Vagina (tissue), 2 donors: ENCODE measurements around the gene ALKBH5.

ENCODE experiments used
- POLR2A ChIP-seq, 2 donors: fragments of 450-650 bp; IDR thresholded peaks; one replicate each; pipeline ENCODE4 v1.6.1; 2017; ENCODE audit warnings: antibody characterized with exemption in 2 of 2, mild to moderate bottlenecking in 2 of 2, moderate library complexity in 2 of 2
- POLR2AphosphoS5 ChIP-seq, 2 donors: sonication (generic); formaldehyde crosslinking; IDR thresholded peaks; one replicate each; pipeline ENCODE4 v1.9.0; 2017; ENCODE audit warnings: antibody characterized with exemption in 2 of 2, mild to moderate bottlenecking in 2 of 2, low read depth in 1 of 2; ENCODE audit not compliant: insufficient read depth in 1 of 2
- TF ChIP-seq, protein P1 (sequence below), 3 experiments: fragments of 450-650 bp in 2 of 3; fragments of 200-600 bp in 1 of 3; sonication (generic) in 1 of 3; IDR thresholded peaks; one replicate each; pipeline ENCODE4 v1.5.1; 2017 to 2019; ENCODE audit warnings: antibody characterized with exemption in 3 of 3, mild to moderate bottlenecking in 2 of 3, moderate library complexity in 2 of 3

DNA sequence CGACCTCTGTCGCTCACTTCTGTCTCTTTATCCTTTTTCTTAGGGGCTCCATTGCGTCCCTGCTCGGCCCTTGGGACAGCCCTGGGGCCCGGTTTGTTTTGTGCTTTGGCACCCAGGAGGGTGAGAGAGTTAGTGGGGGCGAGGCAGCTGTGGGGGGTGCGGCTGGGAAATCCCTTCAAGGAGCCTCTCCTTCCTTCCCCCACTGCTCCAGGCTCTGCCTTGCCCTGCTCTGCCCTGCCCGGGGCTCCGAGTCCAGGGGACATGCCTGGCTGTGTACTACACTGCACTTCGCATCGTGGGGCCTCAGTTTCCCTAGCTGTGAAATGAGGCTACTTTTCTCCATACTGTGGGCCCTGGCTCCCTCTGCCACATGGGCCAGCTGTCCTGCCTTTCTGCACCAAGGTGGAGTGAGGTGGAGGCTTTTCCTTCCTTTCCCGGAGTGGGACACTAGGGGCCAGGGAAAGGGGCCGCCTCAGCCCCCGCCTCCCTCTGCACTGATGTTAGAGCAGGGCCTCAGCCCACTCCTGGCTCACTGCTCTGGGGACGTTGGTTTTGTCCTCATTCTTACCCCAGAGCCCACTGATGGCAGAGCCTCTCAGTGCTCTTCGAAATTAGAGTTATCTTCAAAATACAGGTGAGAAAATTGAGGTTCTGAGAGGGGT, 42.8 kb downstream of the ALKBH5 start:
- TF ChIP-seq POLR2A (IDR thresholded peaks at IDR 0.05) (no peak), POLR2AphosphoS5 (IDR thresholded peaks at IDR 0.05; ENCODE audit: insufficient read depth in 1 of 2, low read depth in 1 of 2) (no peak)
- TF ChIP-seq, protein P1, sequence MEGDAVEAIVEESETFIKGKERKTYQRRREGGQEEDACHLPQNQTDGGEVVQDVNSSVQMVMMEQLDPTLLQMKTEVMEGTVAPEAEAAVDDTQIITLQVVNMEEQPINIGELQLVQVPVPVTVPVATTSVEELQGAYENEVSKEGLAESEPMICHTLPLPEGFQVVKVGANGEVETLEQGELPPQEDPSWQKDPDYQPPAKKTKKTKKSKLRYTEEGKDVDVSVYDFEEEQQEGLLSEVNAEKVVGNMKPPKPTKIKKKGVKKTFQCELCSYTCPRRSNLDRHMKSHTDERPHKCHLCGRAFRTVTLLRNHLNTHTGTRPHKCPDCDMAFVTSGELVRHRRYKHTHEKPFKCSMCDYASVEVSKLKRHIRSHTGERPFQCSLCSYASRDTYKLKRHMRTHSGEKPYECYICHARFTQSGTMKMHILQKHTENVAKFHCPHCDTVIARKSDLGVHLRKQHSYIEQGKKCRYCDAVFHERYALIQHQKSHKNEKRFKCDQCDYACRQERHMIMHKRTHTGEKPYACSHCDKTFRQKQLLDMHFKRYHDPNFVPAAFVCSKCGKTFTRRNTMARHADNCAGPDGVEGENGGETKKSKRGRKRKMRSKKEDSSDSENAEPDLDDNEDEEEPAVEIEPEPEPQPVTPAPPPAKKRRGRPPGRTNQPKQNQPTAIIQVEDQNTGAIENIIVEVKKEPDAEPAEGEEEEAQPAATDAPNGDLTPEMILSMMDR (IDR thresholded peaks at IDR 0.05), result no peak
